ENCODE measurements around the gene DHX57.

DNA sequence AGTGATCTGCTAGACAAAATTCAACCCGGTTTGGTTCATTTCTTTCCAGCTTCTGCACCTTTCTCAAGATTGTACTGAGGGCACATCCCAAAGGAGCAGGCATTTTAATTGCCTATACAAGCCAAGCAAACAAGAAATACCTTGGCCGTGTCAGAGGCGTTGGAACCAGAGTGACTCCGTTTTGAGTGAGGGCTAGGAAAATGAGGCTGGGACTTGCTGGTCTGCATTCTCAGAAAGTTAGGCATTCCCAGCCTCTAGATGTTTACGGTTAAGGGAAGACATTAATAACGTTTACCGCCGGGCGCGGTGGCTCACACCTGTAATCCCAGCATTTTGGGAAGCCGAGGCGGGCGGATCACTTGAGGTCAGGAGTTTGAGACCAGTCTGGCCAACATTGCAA is 99.2 kb downstream of the DHX57 start:
- TF ChIP-seq EZH2 (IDR thresholded peaks at IDR 0.05; ENCODE audit: insufficient read depth, low read length), result no peak
- TF ChIP-seq, protein P1, sequence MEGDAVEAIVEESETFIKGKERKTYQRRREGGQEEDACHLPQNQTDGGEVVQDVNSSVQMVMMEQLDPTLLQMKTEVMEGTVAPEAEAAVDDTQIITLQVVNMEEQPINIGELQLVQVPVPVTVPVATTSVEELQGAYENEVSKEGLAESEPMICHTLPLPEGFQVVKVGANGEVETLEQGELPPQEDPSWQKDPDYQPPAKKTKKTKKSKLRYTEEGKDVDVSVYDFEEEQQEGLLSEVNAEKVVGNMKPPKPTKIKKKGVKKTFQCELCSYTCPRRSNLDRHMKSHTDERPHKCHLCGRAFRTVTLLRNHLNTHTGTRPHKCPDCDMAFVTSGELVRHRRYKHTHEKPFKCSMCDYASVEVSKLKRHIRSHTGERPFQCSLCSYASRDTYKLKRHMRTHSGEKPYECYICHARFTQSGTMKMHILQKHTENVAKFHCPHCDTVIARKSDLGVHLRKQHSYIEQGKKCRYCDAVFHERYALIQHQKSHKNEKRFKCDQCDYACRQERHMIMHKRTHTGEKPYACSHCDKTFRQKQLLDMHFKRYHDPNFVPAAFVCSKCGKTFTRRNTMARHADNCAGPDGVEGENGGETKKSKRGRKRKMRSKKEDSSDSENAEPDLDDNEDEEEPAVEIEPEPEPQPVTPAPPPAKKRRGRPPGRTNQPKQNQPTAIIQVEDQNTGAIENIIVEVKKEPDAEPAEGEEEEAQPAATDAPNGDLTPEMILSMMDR (IDR thresholded peaks at IDR 0.05; ENCODE audit: insufficient read depth, low read depth, low read length), result no peak

Measured in astrocyte (in vitro differentiated cells and primary cell).